GM06990 (cell line): ENCODE results near the gene TAF1A.

Source experiments
- DNase-seq: peaks from one replicate; pipeline ENCODE4 v3.0.0-alpha.2; 2011; ENCODE audit not compliant: insufficient read length; ENCODE audit errors: extremely low read depth
- H3K27me3 ChIP-seq: replicated peaks from 2 replicates; pipeline ENCODE4 v1.6.0; 2011; ENCODE audit warnings: low read length; ENCODE audit not compliant: control insufficient read depth, insufficient read depth
- H3K36me3 ChIP-seq: 2 replicates; pipeline ENCODE4 v1.5.1; 2011; ENCODE audit warnings: low read length; ENCODE audit not compliant: control insufficient read depth, insufficient read depth
- H3K4me3 ChIP-seq: replicated peaks from 2 replicates; pipeline ENCODE4 v1.5.1; 2011; ENCODE audit warnings: low read depth, mild to moderate bottlenecking, control low read depth, low read length
- TF ChIP-seq, protein P1 (sequence below): IDR thresholded peaks from 2 replicates; pipeline ENCODE4 v1.5.1; 2011; ENCODE audit warnings: low read length, control low read depth, mild to moderate bottlenecking, inconsistent platforms; ENCODE audit not compliant: insufficient read depth, poor library complexity, severe bottlenecking

Gene TAF1A

DNA sequence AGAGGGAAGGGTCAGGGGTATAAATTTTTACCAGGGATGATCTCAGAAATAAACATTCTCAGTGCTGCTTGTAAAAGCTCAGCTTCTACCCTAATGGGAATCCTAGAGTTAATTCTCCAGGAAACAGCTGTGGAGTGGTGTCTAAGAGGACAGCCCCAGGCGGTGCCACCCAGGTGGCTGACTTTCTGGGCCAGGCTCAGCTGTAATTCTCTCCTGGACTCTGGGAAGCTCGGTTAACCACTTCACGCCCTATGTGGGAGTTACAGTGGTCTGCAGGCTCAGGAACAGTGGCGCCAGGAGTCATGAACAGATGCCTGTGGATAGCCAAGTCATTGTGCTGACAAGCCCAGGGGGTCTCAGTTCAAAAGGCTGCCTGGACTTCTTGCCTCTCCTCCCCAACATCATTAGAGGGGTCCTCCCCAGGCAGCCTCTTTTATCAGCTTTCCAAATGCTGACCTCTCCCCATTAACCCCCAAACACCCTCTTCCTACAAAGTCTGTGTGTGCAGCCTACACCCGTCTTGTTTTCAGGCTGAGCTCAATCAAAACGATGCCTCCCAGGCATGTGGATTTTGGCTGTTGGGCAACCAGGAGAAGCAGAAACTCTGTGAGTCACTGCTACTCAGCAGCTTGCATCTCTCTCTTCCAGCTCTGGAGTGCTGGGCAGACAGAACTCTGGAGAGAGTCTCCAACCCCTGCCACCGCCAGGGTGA is 43.0 kb downstream of the TAF1A start:
- no peak overlapping the region for H3K4me3 ChIP-seq
- H3K27me3 ChIP-seq = no peaks in the 10 kb centered on the region; the same call in 1 of the 2 replicates
- no peaks in the 10 kb centered on the region for H3K36me3 ChIP-seq
- no peak for DNase-seq
- TF ChIP-seq, protein P1, sequence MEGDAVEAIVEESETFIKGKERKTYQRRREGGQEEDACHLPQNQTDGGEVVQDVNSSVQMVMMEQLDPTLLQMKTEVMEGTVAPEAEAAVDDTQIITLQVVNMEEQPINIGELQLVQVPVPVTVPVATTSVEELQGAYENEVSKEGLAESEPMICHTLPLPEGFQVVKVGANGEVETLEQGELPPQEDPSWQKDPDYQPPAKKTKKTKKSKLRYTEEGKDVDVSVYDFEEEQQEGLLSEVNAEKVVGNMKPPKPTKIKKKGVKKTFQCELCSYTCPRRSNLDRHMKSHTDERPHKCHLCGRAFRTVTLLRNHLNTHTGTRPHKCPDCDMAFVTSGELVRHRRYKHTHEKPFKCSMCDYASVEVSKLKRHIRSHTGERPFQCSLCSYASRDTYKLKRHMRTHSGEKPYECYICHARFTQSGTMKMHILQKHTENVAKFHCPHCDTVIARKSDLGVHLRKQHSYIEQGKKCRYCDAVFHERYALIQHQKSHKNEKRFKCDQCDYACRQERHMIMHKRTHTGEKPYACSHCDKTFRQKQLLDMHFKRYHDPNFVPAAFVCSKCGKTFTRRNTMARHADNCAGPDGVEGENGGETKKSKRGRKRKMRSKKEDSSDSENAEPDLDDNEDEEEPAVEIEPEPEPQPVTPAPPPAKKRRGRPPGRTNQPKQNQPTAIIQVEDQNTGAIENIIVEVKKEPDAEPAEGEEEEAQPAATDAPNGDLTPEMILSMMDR = no peak

DNA sequence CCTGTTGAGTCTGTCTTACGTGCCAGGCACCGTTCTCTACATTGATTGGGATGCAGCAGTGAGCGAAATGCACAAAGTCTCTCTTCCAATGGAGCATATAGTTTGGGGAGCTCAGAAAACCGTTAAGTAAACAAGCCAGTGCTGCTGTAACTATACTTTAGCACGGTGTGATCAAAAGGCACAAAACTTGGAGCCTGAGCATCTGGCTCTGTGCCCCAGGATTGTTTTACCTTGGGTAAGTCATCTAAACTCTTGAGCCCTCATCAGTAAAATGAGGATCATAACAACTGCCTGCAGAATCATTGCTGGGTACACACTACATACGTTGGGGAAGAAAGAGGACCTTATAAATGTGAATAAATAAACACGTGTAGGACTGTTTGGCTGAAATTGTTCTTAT is 43.6 kb downstream of the TAF1A start:
- Histone ChIP-seq H3K36me3 (no peaks in the 10 kb centered on the region), H3K4me3 (no peak overlapping the region), H3K27me3 (no peaks in the 10 kb centered on the region; the same call in 1 of the 2 replicates)
- TF ChIP-seq, protein P1 = no peak
- DNase-seq = no peak

DNA sequence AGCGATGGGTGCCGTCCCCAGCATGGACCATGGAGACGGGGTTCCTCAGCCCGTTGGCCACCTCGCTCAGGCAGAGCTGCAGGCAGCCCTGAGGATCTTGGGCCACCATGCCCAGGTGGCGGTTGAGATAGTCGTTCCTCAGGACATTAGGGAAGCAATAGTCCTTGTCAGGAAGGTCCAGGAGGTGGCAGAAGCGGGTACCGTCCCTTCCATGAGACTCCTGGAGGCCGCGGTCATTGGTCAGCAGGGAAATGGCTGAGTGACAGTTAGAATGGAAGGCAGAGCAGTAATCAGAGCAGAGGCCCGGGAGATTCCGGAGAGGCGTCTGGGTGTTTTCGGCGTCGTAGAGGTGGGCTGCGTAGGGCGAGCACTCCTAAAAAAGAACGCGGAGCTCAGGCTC is 45.9 kb downstream of the TAF1A start:
- TF ChIP-seq, protein P1 = no peak
- no peak overlapping the region for H3K4me3 ChIP-seq

DNA sequence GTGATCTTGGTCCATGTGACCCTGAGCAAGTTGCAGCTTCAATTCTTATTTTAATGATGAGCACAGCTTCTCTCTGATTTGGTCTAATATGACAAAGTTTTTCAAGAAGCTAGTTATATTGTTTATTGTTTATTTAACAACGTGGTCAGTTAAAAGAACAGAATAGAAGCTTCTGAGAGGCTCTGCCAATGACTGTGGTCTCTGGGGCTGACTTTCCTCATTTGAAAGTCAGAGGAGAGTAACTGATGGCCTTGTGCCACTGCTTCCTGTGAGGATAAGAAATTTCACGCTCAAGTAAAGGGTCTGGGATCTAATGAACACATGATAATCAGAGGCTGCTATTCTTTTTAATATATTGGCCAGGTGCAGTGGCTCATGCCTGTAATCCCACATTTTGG is 49.1 kb downstream of the TAF1A start:
- no peak for DNase-seq
- Histone ChIP-seq H3K4me3 (no peak overlapping the region), H3K36me3 (no peaks in the 10 kb centered on the region), H3K27me3 (no peaks in the 10 kb centered on the region)
- TF ChIP-seq, protein P1 = no peak

More for the DNA sequence above, 45.9 kb downstream of the TAF1A start:
- Histone ChIP-seq H3K36me3 (no peaks in the 10 kb centered on the region), H3K27me3 (no peaks in the 10 kb centered on the region; the same call in 1 of the 2 replicates)
- no peak for DNase-seq

DNA sequence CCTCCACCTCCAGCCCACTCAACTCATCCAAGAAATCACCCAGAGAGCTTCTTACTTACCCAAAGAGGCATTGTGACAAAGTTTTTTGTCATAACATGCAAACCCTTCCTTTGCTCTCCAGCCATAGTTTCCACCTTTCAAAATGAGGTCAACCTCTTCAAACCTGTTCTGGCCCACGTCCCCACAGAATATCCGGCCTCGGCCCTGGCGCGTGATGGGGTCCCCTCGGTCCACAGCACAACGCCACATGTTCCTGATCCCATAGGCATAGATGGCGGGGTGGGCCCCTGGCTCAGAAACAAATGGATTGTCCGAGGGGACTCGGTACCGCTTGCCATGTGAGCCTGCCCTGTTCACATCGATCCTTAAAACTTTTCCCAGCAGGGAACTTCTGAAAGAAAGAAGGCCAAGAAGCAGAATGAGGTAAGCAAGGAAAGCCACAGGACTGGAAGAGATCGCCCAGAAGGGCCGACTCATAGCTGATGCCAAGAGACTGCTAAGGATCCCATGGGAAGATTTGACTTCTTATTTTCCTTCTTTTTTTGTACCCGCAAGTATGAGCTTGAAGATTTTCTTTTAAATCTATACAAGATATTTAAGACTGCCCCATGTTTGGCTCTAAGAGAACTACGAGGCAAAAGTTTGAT is 49.7 kb downstream of the TAF1A start:
- TF ChIP-seq, protein P1 = no peak
- no peaks in the 10 kb centered on the region for H3K36me3 ChIP-seq
- H3K27me3 ChIP-seq = no peaks in the 10 kb centered on the region

DNA sequence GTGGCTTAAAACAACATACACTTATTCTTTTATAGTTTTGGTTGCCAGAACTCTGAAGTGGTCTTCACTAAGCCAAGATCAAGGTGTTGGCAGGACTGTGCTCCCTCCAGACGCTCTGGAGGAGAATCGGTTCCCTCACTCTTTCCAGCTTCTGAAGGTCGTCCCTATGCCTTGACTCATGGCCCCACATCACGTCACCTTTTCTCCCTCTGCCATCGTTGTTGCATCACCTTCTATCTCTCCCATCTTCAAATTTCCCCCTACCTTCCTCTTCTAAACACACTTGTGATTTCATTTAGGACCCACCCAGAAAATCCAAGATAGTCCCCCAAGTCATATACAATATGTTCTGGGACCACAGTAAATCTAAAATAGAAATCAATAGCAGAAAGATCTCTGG is 54.3 kb downstream of the TAF1A start:
- Histone ChIP-seq H3K36me3 (no peaks in the 10 kb centered on the region), H3K27me3 (no peaks in the 10 kb centered on the region), H3K4me3 (no peak overlapping the region)
- DNase-seq = no peak
- TF ChIP-seq, protein P1 = no peak

More for the DNA sequence above, 49.7 kb downstream of the TAF1A start:
- H3K4me3 ChIP-seq = no peak overlapping the region
- no peak for DNase-seq
